ENCODE data around the gene GPR39.

Gene GPR39

DNA sequence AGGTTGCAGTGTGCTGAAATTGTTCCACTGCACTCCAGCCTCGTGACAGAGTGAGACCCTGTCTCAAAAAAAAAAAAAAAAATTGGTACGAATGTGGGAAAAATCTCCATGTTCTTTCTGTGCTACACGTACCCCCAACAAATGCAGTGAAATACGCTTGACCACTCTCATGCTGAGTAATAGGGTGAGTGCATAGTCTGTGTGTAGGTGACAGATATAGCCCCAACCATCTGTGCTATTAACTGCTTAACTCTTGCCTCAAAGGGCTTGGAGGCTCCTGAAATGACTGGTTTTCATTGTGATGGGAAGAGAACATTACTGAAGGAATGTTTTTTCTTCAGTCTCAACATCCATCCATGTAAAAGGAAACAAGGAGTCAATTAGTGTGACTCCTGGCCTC is 237.7 kb downstream of the GPR39 start:
- no peak for DNase-seq (ENCODE audit: low read depth)
- no peak overlapping the region for H3K4me3 ChIP-seq (ENCODE audit: low read depth, low read length)
- TF ChIP-seq, protein P1, sequence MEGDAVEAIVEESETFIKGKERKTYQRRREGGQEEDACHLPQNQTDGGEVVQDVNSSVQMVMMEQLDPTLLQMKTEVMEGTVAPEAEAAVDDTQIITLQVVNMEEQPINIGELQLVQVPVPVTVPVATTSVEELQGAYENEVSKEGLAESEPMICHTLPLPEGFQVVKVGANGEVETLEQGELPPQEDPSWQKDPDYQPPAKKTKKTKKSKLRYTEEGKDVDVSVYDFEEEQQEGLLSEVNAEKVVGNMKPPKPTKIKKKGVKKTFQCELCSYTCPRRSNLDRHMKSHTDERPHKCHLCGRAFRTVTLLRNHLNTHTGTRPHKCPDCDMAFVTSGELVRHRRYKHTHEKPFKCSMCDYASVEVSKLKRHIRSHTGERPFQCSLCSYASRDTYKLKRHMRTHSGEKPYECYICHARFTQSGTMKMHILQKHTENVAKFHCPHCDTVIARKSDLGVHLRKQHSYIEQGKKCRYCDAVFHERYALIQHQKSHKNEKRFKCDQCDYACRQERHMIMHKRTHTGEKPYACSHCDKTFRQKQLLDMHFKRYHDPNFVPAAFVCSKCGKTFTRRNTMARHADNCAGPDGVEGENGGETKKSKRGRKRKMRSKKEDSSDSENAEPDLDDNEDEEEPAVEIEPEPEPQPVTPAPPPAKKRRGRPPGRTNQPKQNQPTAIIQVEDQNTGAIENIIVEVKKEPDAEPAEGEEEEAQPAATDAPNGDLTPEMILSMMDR (IDR thresholded peaks at IDR 0.05; ENCODE audit: control insufficient read depth, extremely low read depth, insufficient read depth), result no peak

DNA sequence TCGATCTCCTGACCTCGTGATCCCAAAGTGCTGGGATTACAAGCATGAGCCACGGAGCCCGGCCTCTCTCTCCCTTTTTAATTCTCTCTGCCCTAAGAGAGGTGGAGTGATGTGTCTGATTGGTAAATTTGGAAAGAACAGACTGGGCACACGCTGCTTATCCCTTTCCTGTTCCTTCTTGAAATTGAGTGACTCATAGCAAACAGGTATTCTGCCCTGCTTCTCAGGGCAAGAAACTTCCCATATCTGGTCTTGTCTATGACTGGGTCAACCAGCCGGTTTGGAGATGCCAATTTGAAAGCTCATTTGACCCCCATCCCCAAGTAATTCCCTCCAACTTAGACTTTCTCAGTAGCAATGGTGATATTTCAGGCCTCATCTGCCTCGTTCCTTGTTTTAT is 238.4 kb downstream of the GPR39 start:
- no peak overlapping the region for H3K4me3 ChIP-seq (ENCODE audit: low read depth, low read length)
- no peak for DNase-seq (ENCODE audit: low read depth)
- TF ChIP-seq, protein P1 (IDR thresholded peaks at IDR 0.05; ENCODE audit: control insufficient read depth, extremely low read depth, insufficient read depth), result no peak

DNA sequence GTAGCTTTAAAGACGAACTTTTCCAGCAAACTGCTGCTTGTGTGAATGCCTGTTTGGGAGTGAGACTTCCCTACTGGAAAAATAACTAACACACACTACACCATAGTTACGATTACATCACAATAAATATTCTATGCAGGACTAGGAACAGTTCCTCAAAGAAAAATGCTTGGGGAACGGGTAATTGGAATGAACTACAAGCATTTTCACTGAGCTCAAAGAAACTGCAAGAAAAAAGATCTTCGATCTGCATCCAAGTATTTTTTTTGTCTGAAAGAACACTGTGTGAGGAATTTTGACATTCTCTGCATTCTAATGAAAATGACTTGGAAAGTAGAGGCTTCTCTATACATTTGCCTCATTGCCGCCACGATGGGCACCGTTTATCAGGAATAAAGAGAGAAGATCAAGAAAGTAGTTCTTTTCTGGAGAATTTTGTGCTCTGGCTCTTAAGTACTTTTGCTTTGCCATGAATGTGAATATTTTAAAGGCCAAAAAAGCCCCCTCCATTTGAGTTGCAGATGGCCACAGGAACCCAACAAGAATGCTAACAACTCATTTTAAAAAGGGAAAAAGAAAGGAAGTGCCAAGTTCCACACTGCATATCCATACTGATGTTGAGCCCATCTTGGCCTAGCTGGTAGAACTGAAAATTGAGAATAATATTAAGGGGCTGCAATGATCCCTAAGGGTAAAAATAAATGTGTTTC is 239.8 kb downstream of the GPR39 start:
- TF ChIP-seq, protein P1 (IDR thresholded peaks at IDR 0.05; ENCODE audit: control insufficient read depth, extremely low read depth, insufficient read depth), result no peak
- DNase-seq (ENCODE audit: low read depth), result no peak
- H3K4me3 ChIP-seq (ENCODE audit: low read depth, low read length), result no peak overlapping the region

DNA sequence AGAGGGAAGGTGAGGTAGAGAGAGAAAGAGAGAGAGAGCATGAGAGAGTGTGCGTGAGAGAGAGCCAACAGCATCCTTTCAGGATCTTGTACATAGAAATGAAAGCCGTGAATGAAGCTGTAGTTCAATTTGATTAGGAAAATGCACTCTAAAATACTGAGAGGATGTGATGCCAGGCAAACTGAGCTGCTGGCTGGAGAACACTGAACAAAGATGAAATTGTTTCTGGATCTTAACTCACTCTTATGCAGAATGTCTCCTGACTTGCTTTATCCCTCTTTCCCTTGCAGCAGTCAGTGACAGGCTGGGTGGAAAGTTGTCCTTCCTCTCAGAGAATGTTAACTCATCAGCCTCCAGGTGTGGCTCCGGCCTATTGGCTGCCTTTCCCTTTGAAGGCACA is 242.7 kb downstream of the GPR39 start:
- no peak for DNase-seq (ENCODE audit: low read depth)
- TF ChIP-seq, protein P1 (IDR thresholded peaks at IDR 0.05; ENCODE audit: control insufficient read depth, extremely low read depth, insufficient read depth), result no peak
- no peak overlapping the region for H3K4me3 ChIP-seq (ENCODE audit: low read depth, low read length)

DNA sequence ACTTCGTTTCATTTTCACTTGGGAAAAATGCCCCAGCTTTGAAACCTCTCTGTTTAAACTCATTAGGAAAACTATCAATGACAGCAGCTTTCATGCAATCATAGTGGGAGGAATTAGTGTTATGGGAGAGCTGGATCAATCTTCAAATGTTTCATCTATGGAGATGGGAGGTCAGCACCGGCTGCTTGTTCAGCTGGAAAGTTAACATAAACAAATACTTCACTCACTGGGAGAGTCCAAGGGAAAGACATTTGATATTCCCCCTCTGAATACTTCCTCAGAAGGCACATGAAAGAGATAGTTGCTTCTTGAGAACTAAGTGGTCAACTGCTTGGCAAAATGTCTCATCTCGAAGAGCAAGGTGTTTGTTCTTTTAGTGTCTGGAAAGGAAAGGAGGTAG is 246.1 kb downstream of the GPR39 start:
- TF ChIP-seq, protein P1 (IDR thresholded peaks at IDR 0.05; ENCODE audit: control insufficient read depth, extremely low read depth, insufficient read depth), result no peak
- DNase-seq (ENCODE audit: low read depth), result no peak
- H3K4me3 ChIP-seq (ENCODE audit: low read depth, low read length), result no peak overlapping the region

DNA sequence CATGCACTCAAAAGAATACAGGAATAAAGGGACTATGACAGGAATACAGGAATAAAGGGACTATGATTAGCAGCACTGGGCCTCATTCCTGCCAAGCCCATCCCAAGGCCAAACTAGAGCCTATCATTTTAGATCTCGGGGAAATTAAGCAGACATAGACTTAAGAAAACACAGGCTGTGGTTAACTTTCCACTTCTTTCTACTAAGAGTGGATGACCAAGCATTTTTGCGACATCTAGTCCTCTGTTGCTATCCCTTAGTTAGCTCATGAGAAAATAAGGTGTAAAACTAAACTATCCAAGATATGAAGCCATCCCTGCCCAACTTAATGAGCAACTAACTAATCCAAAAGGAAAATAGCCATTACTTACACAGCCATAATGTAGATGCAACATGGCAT is 247.5 kb downstream of the GPR39 start:
- H3K4me3 ChIP-seq (ENCODE audit: low read depth, low read length), result no peak overlapping the region
- TF ChIP-seq, protein P1 (IDR thresholded peaks at IDR 0.05; ENCODE audit: control insufficient read depth, extremely low read depth, insufficient read depth), result no peak
- no peak for DNase-seq (ENCODE audit: low read depth)
